ENCODE results near the gene ZNF316. TPM values are rescaled to one million over a fixed set of nuclear protein-coding genes. Genes with fewer than 3 reads are reported as not detected.

Gene ZNF316
- polyA plus RNA-seq, 6 donors from 2014 or later = 0.97 to 5.7 (median 1.8) TPM

DNA sequence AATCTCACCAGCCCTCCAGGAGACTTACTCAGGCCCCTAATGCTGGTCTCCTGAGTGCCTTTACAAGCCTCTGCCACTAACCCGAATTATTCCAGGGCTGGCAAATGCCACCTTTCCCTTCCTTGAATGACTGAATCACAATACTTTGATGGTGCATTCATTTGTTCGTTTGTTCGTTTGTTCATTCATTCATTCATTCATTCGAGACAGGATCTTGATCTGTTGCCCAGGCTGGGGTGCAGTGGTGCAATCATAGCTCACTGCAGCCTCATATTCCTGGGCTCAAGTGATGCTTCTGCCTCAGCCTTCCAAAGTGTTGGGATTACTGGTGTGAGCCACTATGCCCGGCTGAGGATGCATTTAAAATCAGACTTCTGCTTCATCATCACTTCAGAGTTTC is 63.7 kb downstream of the ZNF316 start:
- Mint-ChIP-seq H3K36me3 (peaks cover 33 to 39% of the 10 kb centered on the region in 2 donors), H3K27me3 (no peaks in the 10 kb centered on the region), H3K27ac (no peak overlapping the region), H3K4me1 (peaks cover 38 to 56% (median 54%) of the 10 kb centered on the region in 3 donors), H3K9me3 (peaks cover 0 to 4% (median 0%) of the 10 kb centered on the region in 7 donors), H3K4me3 (peak overlapping the region in 1 of 8 donors; percentile 4)
- ATAC-seq (ENCODE audit: low read depth in 2 of 2) = no peak
- DNase-seq = no peak

DNA sequence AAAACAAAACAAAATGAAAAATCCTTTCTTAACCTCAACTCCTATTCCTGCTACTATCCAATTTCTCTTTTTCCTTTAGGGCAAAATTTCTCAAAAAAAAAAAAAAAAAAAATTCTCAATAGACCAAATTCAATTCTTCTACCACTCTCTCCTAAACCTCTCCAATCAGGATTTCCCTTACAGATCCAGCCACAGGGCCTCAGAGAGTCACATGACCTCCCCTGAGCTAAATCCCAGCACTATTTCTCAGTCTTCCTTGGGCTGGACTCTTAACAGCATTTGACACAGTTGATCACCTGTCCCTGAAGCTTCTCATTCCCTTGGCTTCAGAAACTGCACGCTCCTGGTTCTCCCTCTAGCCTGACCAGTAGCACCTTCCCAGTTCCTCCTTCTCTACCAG is 64.7 kb downstream of the ZNF316 start:
- no peak for DNase-seq
- Mint-ChIP-seq H3K9me3 (peaks cover 0 to 4% (median 0%) of the 10 kb centered on the region in 7 donors), H3K27me3 (no peaks in the 10 kb centered on the region), H3K4me1 (peaks cover 42 to 60% (median 58%) of the 10 kb centered on the region in 3 donors), H3K4me3 (peak overlapping the region in 2 of 8 donors; percentile 19 to 55), H3K27ac (peak overlapping the region in 4 of 6 donors; percentile 2 to 91 (median 76)), H3K36me3 (peaks cover 33 to 39% of the 10 kb centered on the region in 2 donors)
- ATAC-seq (ENCODE audit: low read depth in 2 of 2) = no peak

Other genes starting within 250 kb of the ZNF316 start
- 10 to 100 TPM in 1 of 6 donors, 1 to 10 TPM in 5; 6.4 to 19.3 (median 7.2) TPM for gene DAGLB, start 189.4 kb upstream of the ZNF316 start, polyA plus RNA-seq (ENCODE audit: low read depth in 6 of 6)
- gene KDELR2, start 153.2 kb upstream of the ZNF316 start, polyA plus RNA-seq (ENCODE audit: low read depth in 6 of 6) = 10 to 100 TPM; 33.8 to 64.8 (median 53.3) TPM
- under 1 TPM in 2 of 6 donors, not detected in 4; 0.08 to 0.17 TPM for gene GRID2IP, start 85.9 kb upstream of the ZNF316 start, polyA plus RNA-seq (ENCODE audit: low read depth in 6 of 6)
- gene ZDHHC4, start 59.9 kb upstream of the ZNF316 start, polyA plus RNA-seq (ENCODE audit: low read depth in 6 of 6) = 10 to 100 TPM; 77.9 to 97.7 (median 81.4) TPM
- 10 to 100 TPM; 27.1 to 47.7 (median 34.4) TPM for gene INTS15, start 47.3 kb upstream of the ZNF316 start, polyA plus RNA-seq (ENCODE audit: low read depth in 6 of 6)
- gene ZNF853, start 21.7 kb upstream of the ZNF316 start, polyA plus RNA-seq (ENCODE audit: low read depth in 6 of 6) = 1 to 10 TPM; 1.1 to 4.0 (median 1.7) TPM
- 10 to 100 TPM; 12.8 to 30.7 (median 22.9) TPM for gene ZNF12, start 69.6 kb downstream of the ZNF316 start, polyA plus RNA-seq (ENCODE audit: low read depth in 6 of 6)
- under 1 TPM in 1 of 6 donors, not detected in 5; 0.08 TPM for gene RSPH10B2, start 116.8 kb downstream of the ZNF316 start, polyA plus RNA-seq (ENCODE audit: low read depth in 6 of 6)
- gene CCZ1B, start 189.0 kb downstream of the ZNF316 start, polyA plus RNA-seq (ENCODE audit: low read depth in 6 of 6) = 10 to 100 TPM; 13.0 to 40.8 (median 29.7) TPM

Data from naive B cell (primary cell).